Neural progenitor cell (in vitro differentiated cells): Measurements from ENCODE around the gene PPP2R2C.

ENCODE experiments used
- CTCF ChIP-seq: fragments of 200-600 bp; sonication (generic); IDR thresholded peaks from 2 replicates; pipeline ENCODE4 v1.5.1; 2017; ENCODE audit warnings: antibody characterized with exemption, mild to moderate bottlenecking
- EZH2phosphoT487 ChIP-seq: fragments of 200-600 bp; sonication (generic); IDR thresholded peaks from 2 replicates; pipeline ENCODE4 v1.6.1; 2017; ENCODE audit warnings: antibody characterized with exemption

GRCh38 chr4:6362896-6363295 is 109.5 kb downstream of the PPP2R2C start:
- TF ChIP-seq CTCF (no peak), EZH2phosphoT487 (no peak)
